RCC 7860 (cell line): ENCODE data around the gene ZNF367.

Source experiments
- DNase-seq: peaks from one replicate; pipeline ENCODE4 v3.0.0-alpha.2; 2015; ENCODE audit warnings: low spot score
- FAIRE-seq: peaks from 2 replicates; lab custom pipeline; 2012; peaks lifted over from hg19 to GRCh38; lab: Jason Lieb, UNC

ZNF367 gene

GRCh38 chr9:96408409-96409280, 9.5 kb downstream of the ZNF367 start:
- DNase-seq = no peak
- no peak for FAIRE-seq

GRCh38 chr9:96400132-96400910, 17.8 kb downstream of the ZNF367 start:
- DNase-seq (no peak), FAIRE-seq (no peak)

GRCh38 chr9:96399325-96399633, 18.9 kb downstream of the ZNF367 start:
- DNase-seq (no peak), FAIRE-seq (no peak)

- DNase-seq (no peak), FAIRE-seq (no peak)
These were observed 19.4 kb downstream of the ZNF367 start for GRCh38 chr9:96398582-96399324.

GRCh38 chr9:96395964-96396363, 22.2 kb downstream of the ZNF367 start:
- FAIRE-seq (no peak), DNase-seq (no peak)

- no peak for DNase-seq
- FAIRE-seq = no peak
These were observed 23.2 kb downstream of the ZNF367 start for GRCh38 chr9:96394832-96395496.

- DNase-seq (no peak), FAIRE-seq (no peak)
These were observed 25.9 kb downstream of the ZNF367 start for GRCh38 chr9:96392263-96392662.

GRCh38 chr9:96391021-96391765, 27.0 kb downstream of the ZNF367 start:
- no peak for DNase-seq

GRCh38 chr9:96388144-96388543, 30.0 kb downstream of the ZNF367 start:
- FAIRE-seq = no peak

More at GRCh38 chr9:96391021-96391765, 27.0 kb downstream of the ZNF367 start:
- FAIRE-seq = no peak

GRCh38 chr9:96386157-96386556, 32.0 kb downstream of the ZNF367 start:
- FAIRE-seq (peak; percentile 45), DNase-seq (no peak)

More at GRCh38 chr9:96388144-96388543, 30.0 kb downstream of the ZNF367 start:
- no peak for DNase-seq

GRCh38 chr9:96383165-96383942, 34.8 kb downstream of the ZNF367 start, which contains the start of gene SLC35D2:
Gene SLC35D2 (minus strand): TSS chr9:96383711. CDS start chr9:96383634, 77 bp downstream.
- FAIRE-seq (no peak), DNase-seq (peak; percentile 39)

GRCh38 chr9:96382839-96383164, 35.4 kb downstream of the ZNF367 start:
- FAIRE-seq (no peak), DNase-seq (no peak)

GRCh38 chr9:96382175-96382574, 36.0 kb downstream of the ZNF367 start:
- DNase-seq (peak; percentile 49), FAIRE-seq (no peak)

- FAIRE-seq = no peak
- no peak for DNase-seq
These were observed 36.5 kb downstream of the ZNF367 start for GRCh38 chr9:96381696-96382095.

- FAIRE-seq (no peak), DNase-seq (no peak)
These were observed 37.0 kb downstream of the ZNF367 start for GRCh38 chr9:96381125-96381524.

GRCh38 chr9:96379461-96379860, 38.7 kb downstream of the ZNF367 start:
- no peak for DNase-seq

GRCh38 chr9:96378187-96378586, 40.0 kb downstream of the ZNF367 start:
- no peak for DNase-seq
- FAIRE-seq = no peak

More at GRCh38 chr9:96379461-96379860, 38.7 kb downstream of the ZNF367 start:
- FAIRE-seq = no peak

GRCh38 chr9:96376891-96377874, 41.0 kb downstream of the ZNF367 start:
- DNase-seq = peak; percentile 47
- FAIRE-seq = peak; percentile 59
